ENCODE data around the gene MASP2.

MASP2 gene

GRCh38 chr1:11062965-11063401, 15.9 kb upstream of the MASP2 start:
- Histone ChIP-seq H3K9ac (ENCODE audit: low read depth, low read length) (no peak overlapping the region), H3K36me3 (ENCODE audit: insufficient read depth, low read length) (peaks cover 12% of the 10 kb centered on the region), H3K9me3 (ENCODE audit: control insufficient read depth, insufficient read depth, low read length) (no peaks in the 10 kb centered on the region), H3K4me1 (ENCODE audit: insufficient read depth, low read length) (no peaks in the 10 kb centered on the region; the same call in 1 of the 2 replicates)

- Histone ChIP-seq H3K9me3 (ENCODE audit: control insufficient read depth, insufficient read depth, low read length) (no peaks in the 10 kb centered on the region), H3K9ac (ENCODE audit: low read depth, low read length) (no peak overlapping the region), H3K4me1 (ENCODE audit: insufficient read depth, low read length) (no peaks in the 10 kb centered on the region; the same call in 1 of the 2 replicates), H3K36me3 (ENCODE audit: insufficient read depth, low read length) (peaks cover 5% of the 10 kb centered on the region)
Measured at GRCh38 chr1:11061652-11062365, 14.8 kb upstream of the MASP2 start.

DNA sequence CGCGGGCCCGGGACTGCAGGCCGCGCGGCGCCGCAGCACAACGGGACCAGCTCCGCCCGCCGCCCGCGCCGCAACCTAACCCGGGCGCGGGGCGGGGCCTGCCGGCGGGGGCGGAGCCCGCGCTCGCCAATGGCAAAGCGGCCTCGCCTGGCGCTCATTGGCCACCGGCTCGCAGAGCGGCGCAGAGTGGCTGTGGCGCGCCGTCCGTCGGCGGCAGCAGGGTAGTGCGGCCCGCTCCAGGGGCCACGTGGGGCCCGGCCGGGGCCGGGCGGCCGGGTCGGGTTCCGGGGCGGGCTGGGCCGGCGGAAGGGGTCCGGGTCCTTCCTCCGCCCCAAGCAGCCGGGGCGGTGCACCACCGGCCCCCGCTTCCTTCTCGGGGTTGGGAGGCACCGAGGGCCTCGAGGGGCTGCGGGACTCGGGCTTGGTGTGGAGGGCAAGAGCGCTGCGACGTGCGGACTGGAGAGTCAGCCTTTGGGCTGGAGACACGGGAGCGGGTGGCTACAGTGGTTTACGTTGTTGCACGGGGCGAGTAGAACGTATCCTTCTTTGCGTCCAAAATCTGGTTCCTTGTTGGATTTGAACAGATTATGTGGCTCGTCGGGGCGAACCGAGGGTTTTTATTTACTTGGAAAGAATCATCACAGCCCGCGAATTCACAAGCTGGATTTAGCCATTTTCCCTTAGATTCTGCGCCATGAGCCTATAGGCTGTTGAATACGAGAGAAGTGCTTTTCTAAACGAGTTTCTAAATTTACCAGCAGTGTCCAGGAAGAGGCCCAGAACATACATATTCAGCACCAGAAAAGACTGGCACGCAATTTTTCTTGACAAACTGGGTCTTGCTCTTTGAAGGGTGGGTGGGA, 13.2 kb upstream of the MASP2 start, which contains the start of gene SRM:
TSS of gene SRM (minus strand) at position 51 of the 863 bp plus-strand sequence. CDS start 75 bp downstream, outside the sequence.
- H3K9me3 ChIP-seq (ENCODE audit: control insufficient read depth, insufficient read depth, low read length), result no peaks in the 10 kb centered on the region
- peak within 1 kb of the TSS; percentile 87 for H3K9ac ChIP-seq (ENCODE audit: low read depth, low read length)
- H3K4me1 ChIP-seq (ENCODE audit: insufficient read depth, low read length), result no peaks in the 10 kb centered on the region; the same call in 1 of the 2 replicates
- peaks cover 3% of the 10 kb centered on the region for H3K36me3 ChIP-seq (ENCODE audit: insufficient read depth, low read length)

- Histone ChIP-seq H3K4me1 (ENCODE audit: insufficient read depth, low read length) (no peaks in the 10 kb centered on the region; the same call in 1 of the 2 replicates), H3K9ac (ENCODE audit: low read depth, low read length) (peak overlapping the region; percentile 84), H3K9me3 (ENCODE audit: control insufficient read depth, insufficient read depth, low read length) (no peaks in the 10 kb centered on the region), H3K36me3 (ENCODE audit: insufficient read depth, low read length) (peaks cover 3% of the 10 kb centered on the region; the same call in 1 of the 2 replicates)
Measured at GRCh38 chr1:11059155-11059967, 12.3 kb upstream of the MASP2 start.

- peak overlapping the region; percentile 84 for H3K9ac ChIP-seq (ENCODE audit: low read depth, low read length)
- H3K4me1 ChIP-seq (ENCODE audit: insufficient read depth, low read length), result no peaks in the 10 kb centered on the region; the same call in 1 of the 2 replicates
- H3K36me3 ChIP-seq (ENCODE audit: insufficient read depth, low read length), result peaks cover 3% of the 10 kb centered on the region; the same call in 1 of the 2 replicates
- H3K9me3 ChIP-seq (ENCODE audit: control insufficient read depth, insufficient read depth, low read length), result no peaks in the 10 kb centered on the region
Measured at GRCh38 chr1:11058595-11059154, 11.6 kb upstream of the MASP2 start.

- no peaks in the 10 kb centered on the region for H3K9me3 ChIP-seq (ENCODE audit: control insufficient read depth, insufficient read depth, low read length)
- H3K36me3 ChIP-seq (ENCODE audit: insufficient read depth, low read length), result no peaks in the 10 kb centered on the region
- H3K4me1 ChIP-seq (ENCODE audit: insufficient read depth, low read length), result peaks cover 1% of the 10 kb centered on the region; the same call in 1 of the 2 replicates
- no peak overlapping the region for H3K9ac ChIP-seq (ENCODE audit: low read depth, low read length)
Measured at GRCh38 chr1:11058026-11058425, 11.0 kb upstream of the MASP2 start.

- Histone ChIP-seq H3K4me1 (ENCODE audit: insufficient read depth, low read length) (peaks cover 6% of the 10 kb centered on the region; the same call in 1 of the 2 replicates), H3K36me3 (ENCODE audit: insufficient read depth, low read length) (no peaks in the 10 kb centered on the region), H3K9ac (ENCODE audit: low read depth, low read length) (no peak overlapping the region), H3K9me3 (ENCODE audit: control insufficient read depth, insufficient read depth, low read length) (no peaks in the 10 kb centered on the region)
Measured at GRCh38 chr1:11057477-11057876, 10.4 kb upstream of the MASP2 start.

DNA sequence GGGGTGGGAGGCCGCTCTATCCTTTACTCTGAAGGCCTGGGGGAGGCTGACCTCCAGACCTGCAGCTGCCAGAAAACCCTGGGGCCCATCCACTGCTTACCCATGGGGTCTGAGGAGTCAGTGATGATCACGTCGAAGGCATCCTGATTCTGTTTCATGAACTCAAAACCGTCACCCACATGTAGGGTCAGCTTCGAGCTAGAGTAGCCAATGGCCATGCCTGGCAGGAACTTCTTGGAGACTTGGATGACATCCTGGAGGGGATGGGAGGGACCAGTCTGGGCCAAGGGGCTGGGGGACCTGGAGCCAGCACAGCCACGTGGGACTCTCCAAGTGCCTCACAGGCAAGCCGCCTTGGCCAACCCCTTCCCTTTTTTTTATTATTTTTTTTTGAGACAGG, 9.5 kb upstream of the MASP2 start:
- Histone ChIP-seq H3K9me3 (ENCODE audit: control insufficient read depth, insufficient read depth, low read length) (no peaks in the 10 kb centered on the region), H3K9ac (ENCODE audit: low read depth, low read length) (no peak overlapping the region), H3K4me1 (ENCODE audit: insufficient read depth, low read length) (peaks cover 13% of the 10 kb centered on the region; the same call in 1 of the 2 replicates), H3K36me3 (ENCODE audit: insufficient read depth, low read length) (no peaks in the 10 kb centered on the region)

DNA sequence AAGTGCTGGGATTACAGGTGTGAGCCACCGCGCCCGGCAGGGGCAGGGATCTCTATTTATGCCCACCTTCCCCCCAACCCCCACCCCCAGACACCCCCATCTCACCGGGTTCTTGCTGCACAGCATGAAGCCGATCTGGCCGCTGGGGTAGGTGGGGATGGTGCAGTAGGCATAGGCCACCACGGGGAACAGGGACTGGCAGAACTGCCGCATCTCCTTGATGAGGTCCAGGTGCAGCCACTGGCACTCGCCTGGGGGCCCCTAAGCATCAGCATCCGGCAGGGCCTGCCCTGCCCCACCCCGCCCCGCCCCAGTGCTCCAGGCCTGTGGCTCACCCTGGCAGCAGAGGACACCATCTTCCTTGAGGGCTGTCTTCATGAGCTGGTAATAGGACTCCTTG, 8.6 kb upstream of the MASP2 start:
- H3K36me3 ChIP-seq (ENCODE audit: insufficient read depth, low read length), result no peaks in the 10 kb centered on the region
- H3K4me1 ChIP-seq (ENCODE audit: insufficient read depth, low read length), result peaks cover 13% of the 10 kb centered on the region; the same call in 1 of the 2 replicates
- no peak overlapping the region for H3K9ac ChIP-seq (ENCODE audit: low read depth, low read length)
- H3K9me3 ChIP-seq (ENCODE audit: control insufficient read depth, insufficient read depth, low read length), result no peaks in the 10 kb centered on the region

DNA sequence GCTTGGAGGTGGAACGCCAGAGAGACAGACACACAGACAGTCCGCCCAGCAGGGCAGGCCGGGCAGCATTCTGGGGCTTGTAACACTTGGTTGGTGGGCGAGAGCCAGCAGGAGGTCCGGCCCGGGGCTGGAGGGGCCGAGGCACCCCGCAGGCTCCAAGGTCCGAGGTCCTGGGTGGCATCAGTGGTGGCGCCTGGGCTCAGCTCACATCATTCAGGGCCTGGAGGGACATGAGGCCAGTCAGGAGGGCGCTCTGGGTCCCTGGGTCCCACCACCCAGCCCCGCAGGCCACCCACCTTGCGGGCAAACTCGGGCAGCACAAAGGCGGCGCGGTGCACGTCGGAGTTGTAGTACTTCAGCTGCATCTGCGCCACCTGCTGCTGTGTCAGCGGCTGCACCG, 7.6 kb upstream of the MASP2 start:
- H3K36me3 ChIP-seq (ENCODE audit: insufficient read depth, low read length), result no peaks in the 10 kb centered on the region
- H3K9ac ChIP-seq (ENCODE audit: low read depth, low read length), result no peak overlapping the region
- H3K9me3 ChIP-seq (ENCODE audit: control insufficient read depth, insufficient read depth, low read length), result no peaks in the 10 kb centered on the region
- peaks cover 13% of the 10 kb centered on the region; the same call in 1 of the 2 replicates for H3K4me1 ChIP-seq (ENCODE audit: insufficient read depth, low read length)

DNA sequence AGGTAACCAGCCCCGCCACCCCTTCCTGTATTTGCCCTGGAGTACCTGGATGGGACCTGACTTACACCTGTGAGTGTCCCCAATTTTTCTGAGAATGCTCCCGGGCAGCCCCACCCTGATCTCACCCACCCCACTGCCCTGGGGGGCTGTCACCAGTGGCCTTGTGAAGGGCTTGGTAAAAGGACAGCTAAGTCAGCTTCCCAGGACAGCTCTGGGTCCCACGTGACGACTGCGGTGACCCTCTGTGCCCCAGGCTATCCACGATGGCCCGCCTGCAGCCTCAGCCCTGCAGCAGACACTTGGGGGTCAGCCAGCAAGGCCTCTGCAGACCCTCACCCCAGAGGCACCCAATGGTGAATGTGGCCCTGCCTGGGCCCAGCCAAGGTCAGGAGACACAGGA, 7.1 kb upstream of the MASP2 start:
- Histone ChIP-seq H3K4me1 (ENCODE audit: insufficient read depth, low read length) (peaks cover 13% of the 10 kb centered on the region; the same call in 1 of the 2 replicates), H3K9me3 (ENCODE audit: control insufficient read depth, insufficient read depth, low read length) (no peaks in the 10 kb centered on the region), H3K36me3 (ENCODE audit: insufficient read depth, low read length) (no peaks in the 10 kb centered on the region), H3K9ac (ENCODE audit: low read depth, low read length) (no peak overlapping the region)

GRCh38 chr1:11053758-11054137, 6.7 kb upstream of the MASP2 start:
- no peaks in the 10 kb centered on the region for H3K9me3 ChIP-seq (ENCODE audit: control insufficient read depth, insufficient read depth, low read length)
- no peak overlapping the region for H3K9ac ChIP-seq (ENCODE audit: low read depth, low read length)
- H3K36me3 ChIP-seq (ENCODE audit: insufficient read depth, low read length), result no peaks in the 10 kb centered on the region
- H3K4me1 ChIP-seq (ENCODE audit: insufficient read depth, low read length), result peaks cover 13% of the 10 kb centered on the region; the same call in 1 of the 2 replicates

GRCh38 chr1:11052839-11053757, 6.1 kb upstream of the MASP2 start:
- Histone ChIP-seq H3K36me3 (ENCODE audit: insufficient read depth, low read length) (no peaks in the 10 kb centered on the region), H3K9ac (ENCODE audit: low read depth, low read length) (no peak overlapping the region), H3K4me1 (ENCODE audit: insufficient read depth, low read length) (peaks cover 13% of the 10 kb centered on the region; the same call in 1 of the 2 replicates), H3K9me3 (ENCODE audit: control insufficient read depth, insufficient read depth, low read length) (no peaks in the 10 kb centered on the region)
